ENCODE data around the gene SYT5.

GRCh38 chr19:55228015-55228391 lies 47.9 kb upstream of the SYT5 start:
- TF ChIP-seq POLR2A (IDR thresholded peaks at IDR 0.05) (no peak), POLR2AphosphoS5 (IDR thresholded peaks at IDR 0.05) (no peak), CTCF (IDR thresholded peaks at IDR 0.05) (no peak)

All from prostate gland (tissue), 2 donors.